DOHH2 (cell line): ENCODE results near the gene ATIC.

ENCODE experiments used
- H3F3A ChIP-seq: fragments of 200-600 bp; sonication (generic), shearing (Covaris generic); 2 replicates; pipeline ENCODE4 v1.6.0; 2016; ENCODE audit warnings: antibody characterized with exemption, mild to moderate bottlenecking; ENCODE audit not compliant: control insufficient read depth, insufficient read depth
- H3K27ac ChIP-seq: fragments of 200-600 bp; sonication (generic); 2 replicates; pipeline ENCODE4 v1.5.1; 2014; ENCODE audit warnings: low read depth, mild to moderate bottlenecking, low read length, moderate library complexity
- H3K27me3 ChIP-seq: fragments of 200-600 bp; sonication (generic); 2 replicates; pipeline ENCODE4 v1.6.1; 2014; ENCODE audit warnings: mild to moderate bottlenecking, low read length, mixed read lengths; ENCODE audit not compliant: control insufficient read depth
- H3K36me3 ChIP-seq: fragments of 200-600 bp; sonication (generic); 2 replicates; pipeline ENCODE4 v1.6.1; 2014; ENCODE audit warnings: mild to moderate bottlenecking, low read length, moderate library complexity, mixed read lengths; ENCODE audit not compliant: control insufficient read depth
- H3K4me1 ChIP-seq: fragments of 200-600 bp; sonication (generic); 2 replicates; pipeline ENCODE4 v1.6.1; 2014; ENCODE audit warnings: mild to moderate bottlenecking, low read length, mixed read lengths; ENCODE audit not compliant: control insufficient read depth
- H3K4me2 ChIP-seq: fragments of 200-600 bp; sonication (generic); 2 replicates; pipeline ENCODE4 v1.6.0; 2014; ENCODE audit warnings: mild to moderate bottlenecking, low read length, moderate library complexity
- H3K4me3 ChIP-seq: fragments of 200-600 bp; sonication (generic); 2 replicates; pipeline ENCODE4 v1.5.1; 2014; ENCODE audit warnings: mild to moderate bottlenecking, low read length, mixed read lengths
- H3K79me2 ChIP-seq: fragments of 200-600 bp; sonication (generic); 2 replicates; pipeline ENCODE4 v1.6.1; 2014; ENCODE audit warnings: mild to moderate bottlenecking, low read length, mixed read lengths; ENCODE audit not compliant: control insufficient read depth
- H3K9me2 ChIP-seq: fragments of 200-600 bp; sonication (generic); replicated peaks from 2 replicates; pipeline ENCODE4 v1.6.1; 2014; ENCODE audit warnings: mild to moderate bottlenecking, low read length, mixed read lengths; ENCODE audit not compliant: control insufficient read depth
- H3K9me3 ChIP-seq: fragments of 200-600 bp; sonication (generic); 2 replicates; pipeline ENCODE4 v1.6.1; 2014; ENCODE audit warnings: antibody characterized with exemption, low read length, mixed read lengths; ENCODE audit not compliant: control insufficient read depth, insufficient read depth
- H4K20me1 ChIP-seq: fragments of 200-600 bp; sonication (generic); 2 replicates; pipeline ENCODE4 v1.6.0; 2014; ENCODE audit warnings: low read depth, mild to moderate bottlenecking, antibody characterized with exemption, low read length, moderate library complexity; ENCODE audit not compliant: control insufficient read depth, insufficient read depth
- CTCF ChIP-seq: fragments of 200-600 bp; sonication (generic); IDR thresholded peaks from one replicate; pipeline ENCODE4 v1.5.1; 2014; ENCODE audit warnings: antibody characterized with exemption, mild to moderate bottlenecking, low read depth, low read length; ENCODE audit not compliant: poor library complexity, severe bottlenecking
- EZH2phosphoT487 ChIP-seq: fragments of 200-600 bp; sonication (generic); IDR thresholded peaks from 2 replicates; pipeline ENCODE4 v1.6.1; 2017; ENCODE audit warnings: borderline replicate concordance, mild to moderate bottlenecking, antibody characterized with exemption, low read length, moderate library complexity, mixed read lengths

ATIC gene

GRCh38 chr2:215277944-215278343, 33.9 kb upstream of the ATIC start:
- Histone ChIP-seq H3K27ac (no peak overlapping the region), H3K27me3 (no peaks in the 10 kb centered on the region), H3K4me3 (no peak overlapping the region), H3K36me3 (no peaks in the 10 kb centered on the region), H3K79me2 (no peaks in the 10 kb centered on the region), H3F3A (no peaks in the 10 kb centered on the region), H3K9me3 (no peaks in the 10 kb centered on the region), H3K4me2 (no peak overlapping the region), H3K9me2 (no peaks in the 10 kb centered on the region), H4K20me1 (no peaks in the 10 kb centered on the region), H3K4me1 (no peaks in the 10 kb centered on the region)
- TF ChIP-seq EZH2phosphoT487 (no peak), CTCF (no peak)

GRCh38 chr2:215280326-215280725, 31.5 kb upstream of the ATIC start:
- H3K79me2 ChIP-seq: no peaks in the 10 kb centered on the region
- no peak overlapping the region for H3K27ac ChIP-seq
- no peak for TF ChIP-seq EZH2phosphoT487
- no peaks in the 10 kb centered on the region for H3F3A ChIP-seq
- no peak overlapping the region for H3K4me3 ChIP-seq
- no peaks in the 10 kb centered on the region for H3K4me1 ChIP-seq
- H3K9me2 ChIP-seq: no peaks in the 10 kb centered on the region
- no peaks in the 10 kb centered on the region for H3K27me3 ChIP-seq
- H3K9me3 ChIP-seq: no peaks in the 10 kb centered on the region
- H4K20me1 ChIP-seq: no peaks in the 10 kb centered on the region
- H3K4me2 ChIP-seq: no peak overlapping the region
- H3K36me3 ChIP-seq: no peaks in the 10 kb centered on the region

GRCh38 chr2:215283221-215283620, 28.6 kb upstream of the ATIC start:
- no peaks in the 10 kb centered on the region for H3K36me3 ChIP-seq
- H3K27ac ChIP-seq: no peak overlapping the region
- H3K9me2 ChIP-seq: no peaks in the 10 kb centered on the region
- H4K20me1 ChIP-seq: no peaks in the 10 kb centered on the region
- TF ChIP-seq CTCF: no peak
- TF ChIP-seq EZH2phosphoT487: no peak
- no peaks in the 10 kb centered on the region for H3K27me3 ChIP-seq
- H3K4me1 ChIP-seq: no peaks in the 10 kb centered on the region
- H3K4me2 ChIP-seq: no peak overlapping the region
- H3K79me2 ChIP-seq: no peaks in the 10 kb centered on the region
- no peak overlapping the region for H3K4me3 ChIP-seq
- H3K9me3 ChIP-seq: no peaks in the 10 kb centered on the region
- no peaks in the 10 kb centered on the region for H3F3A ChIP-seq

GRCh38 chr2:215286309-215286708, 25.6 kb upstream of the ATIC start:
- no peak overlapping the region for H3K4me2 ChIP-seq
- H3K9me2 ChIP-seq: no peaks in the 10 kb centered on the region
- H3F3A ChIP-seq: no peaks in the 10 kb centered on the region
- H3K9me3 ChIP-seq: no peaks in the 10 kb centered on the region
- no peaks in the 10 kb centered on the region for H3K27me3 ChIP-seq
- H3K27ac ChIP-seq: no peak overlapping the region
- H4K20me1 ChIP-seq: no peaks in the 10 kb centered on the region
- no peaks in the 10 kb centered on the region for H3K79me2 ChIP-seq
- no peaks in the 10 kb centered on the region for H3K36me3 ChIP-seq
- H3K4me3 ChIP-seq: no peak overlapping the region
- H3K4me1 ChIP-seq: no peaks in the 10 kb centered on the region
- TF ChIP-seq CTCF (no peak), EZH2phosphoT487 (no peak)
